ENCODE data around the gene DOK6. TPM values are rescaled to one million over a fixed set of nuclear protein-coding genes. Genes with fewer than 3 reads are reported as not detected.

The DOK6 gene
- total RNA-seq, 1 donor from 2014 or later, result 0.67 TPM

- no peak for DNase-seq (ENCODE audit: low read depth)
- Histone ChIP-seq H3K27me3 (ENCODE audit: control insufficient read depth, insufficient read depth, low read length) (no peaks in the 10 kb centered on the region), H3K36me3 (ENCODE audit: control insufficient read depth, insufficient read depth, low read length) (no peaks in the 10 kb centered on the region), H3K4me3 (ENCODE audit: low read depth, low read length) (no peak overlapping the region)
- no peak for TF ChIP-seq CTCF (IDR thresholded peaks at IDR 0.05; ENCODE audit: insufficient read depth, low read length, poor library complexity, severe bottlenecking)
Observed at GRCh38 chr18:69895066-69896047, 494.7 kb downstream of the DOK6 start.

- DNase-seq (ENCODE audit: low read depth), result no peak
- Histone ChIP-seq H3K36me3 (ENCODE audit: control insufficient read depth, insufficient read depth, low read length) (no peaks in the 10 kb centered on the region), H3K27me3 (ENCODE audit: control insufficient read depth, insufficient read depth, low read length) (no peaks in the 10 kb centered on the region), H3K4me3 (ENCODE audit: low read depth, low read length) (no peak overlapping the region)
- TF ChIP-seq CTCF (IDR thresholded peaks at IDR 0.05; ENCODE audit: insufficient read depth, low read length, poor library complexity, severe bottlenecking), result no peak
Observed at GRCh38 chr18:69897397-69898108, 496.9 kb downstream of the DOK6 start.

GRCh38 chr18:69898241-69898861 lies 497.7 kb downstream of the DOK6 start:
- TF ChIP-seq CTCF (IDR thresholded peaks at IDR 0.05; ENCODE audit: insufficient read depth, low read length, poor library complexity, severe bottlenecking), result no peak
- DNase-seq (ENCODE audit: low read depth), result no peak
- Histone ChIP-seq H3K4me3 (ENCODE audit: low read depth, low read length) (no peak overlapping the region), H3K36me3 (ENCODE audit: control insufficient read depth, insufficient read depth, low read length) (no peaks in the 10 kb centered on the region), H3K27me3 (ENCODE audit: control insufficient read depth, insufficient read depth, low read length) (no peaks in the 10 kb centered on the region)

Measured in kidney epithelial cell (primary cell).